Adipocyte (in vitro differentiated cells): ENCODE measurements around the gene DAPL1.
A peak's percentile ranks its signal among the peaks of the same experiment; 100 is the strongest.

Experiments used
- DNase-seq: peaks from one replicate; pipeline ENCODE4 v3.0.0-alpha.2; 2015; ENCODE audit warnings: low read depth
- H3K27me3 ChIP-seq: replicated peaks from 2 replicates; pipeline ENCODE4 v1.7.0; 2013; ENCODE audit warnings: mild to moderate bottlenecking, low read length, moderate library complexity; ENCODE audit not compliant: control insufficient read depth, insufficient read depth
- H3K36me3 ChIP-seq: 2 replicates; pipeline ENCODE4 v1.7.0; 2013; ENCODE audit warnings: low read length, mild to moderate bottlenecking, moderate library complexity; ENCODE audit not compliant: control insufficient read depth, insufficient read depth, severe bottlenecking
- H3K4me1 ChIP-seq: 2 replicates; pipeline ENCODE4 v1.7.0; 2013; ENCODE audit warnings: mild to moderate bottlenecking, low read length, moderate library complexity; ENCODE audit not compliant: control insufficient read depth, insufficient read depth
- H3K4me3 ChIP-seq: 2 replicates; pipeline ENCODE4 v1.7.0; 2013; ENCODE audit warnings: mild to moderate bottlenecking, low read length, moderate library complexity
- H3K9ac ChIP-seq: 2 replicates; pipeline ENCODE4 v1.7.0; 2013; ENCODE audit warnings: mild to moderate bottlenecking, low read length, moderate library complexity
- H3K9me3 ChIP-seq: 2 replicates; pipeline ENCODE4 v1.7.0; 2013; ENCODE audit warnings: mild to moderate bottlenecking, low read length, moderate library complexity; ENCODE audit not compliant: control insufficient read depth

The DAPL1 gene

GRCh38 chr2:158823486-158824237 lies 28.5 kb downstream of the DAPL1 start:
- no peaks in the 10 kb centered on the region for H3K36me3 ChIP-seq
- peaks cover 32% of the 10 kb centered on the region for H3K4me1 ChIP-seq
- peak overlapping the region; percentile 17 for H3K9ac ChIP-seq
- H3K27me3 ChIP-seq = peaks cover 4% of the 10 kb centered on the region
- DNase-seq = no peak
- H3K9me3 ChIP-seq = no peaks in the 10 kb centered on the region
- H3K4me3 ChIP-seq = no peak overlapping the region

- H3K36me3 ChIP-seq = no peaks in the 10 kb centered on the region
- H3K27me3 ChIP-seq = peaks cover 4% of the 10 kb centered on the region
- no peak overlapping the region for H3K4me3 ChIP-seq
- H3K9me3 ChIP-seq = no peaks in the 10 kb centered on the region
- H3K4me1 ChIP-seq = peaks cover 38% of the 10 kb centered on the region
- H3K9ac ChIP-seq = no peak overlapping the region
- DNase-seq = no peak
Measured at GRCh38 chr2:158825021-158825420, 29.9 kb downstream of the DAPL1 start.

- H3K36me3 ChIP-seq = no peaks in the 10 kb centered on the region
- no peak overlapping the region for H3K9ac ChIP-seq
- no peaks in the 10 kb centered on the region for H3K27me3 ChIP-seq
- no peak overlapping the region for H3K4me3 ChIP-seq
- peaks cover 38% of the 10 kb centered on the region for H3K4me1 ChIP-seq
- no peaks in the 10 kb centered on the region for H3K9me3 ChIP-seq
- no peak for DNase-seq
Measured at GRCh38 chr2:158826965-158827364, 31.8 kb downstream of the DAPL1 start.

- Histone ChIP-seq H3K4me3 (peak overlapping the region; percentile 49), H3K36me3 (no peaks in the 10 kb centered on the region), H3K9ac (peak overlapping the region; percentile 55), H3K27me3 (no peaks in the 10 kb centered on the region), H3K4me1 (peaks cover 34% of the 10 kb centered on the region), H3K9me3 (no peaks in the 10 kb centered on the region)
- peak; percentile 83 for DNase-seq
Measured at GRCh38 chr2:158828378-158829164, 33.5 kb downstream of the DAPL1 start.

- H3K4me3 ChIP-seq = peak overlapping the region; percentile 35
- no peaks in the 10 kb centered on the region for H3K36me3 ChIP-seq
- no peaks in the 10 kb centered on the region for H3K27me3 ChIP-seq
- DNase-seq = no peak
- H3K9me3 ChIP-seq = no peaks in the 10 kb centered on the region
- peaks cover 28% of the 10 kb centered on the region for H3K4me1 ChIP-seq
- peak overlapping the region; percentile 55 for H3K9ac ChIP-seq
Measured at GRCh38 chr2:158829167-158829566, 34.0 kb downstream of the DAPL1 start.

- H3K27me3 ChIP-seq = no peaks in the 10 kb centered on the region
- H3K9ac ChIP-seq = no peak overlapping the region
- no peaks in the 10 kb centered on the region for H3K36me3 ChIP-seq
- DNase-seq = no peak
- H3K4me3 ChIP-seq = no peak overlapping the region
- peaks cover 24% of the 10 kb centered on the region for H3K4me1 ChIP-seq
- no peaks in the 10 kb centered on the region for H3K9me3 ChIP-seq
Measured at GRCh38 chr2:158830201-158830600, 35.1 kb downstream of the DAPL1 start.

- H3K9ac ChIP-seq = peak overlapping the region; percentile 14
- DNase-seq = no peak
- H3K27me3 ChIP-seq = no peaks in the 10 kb centered on the region
Measured at GRCh38 chr2:158835431-158835830, 40.3 kb downstream of the DAPL1 start.

GRCh38 chr2:158837645-158838044 lies 42.5 kb downstream of the DAPL1 start:
- H3K4me1 ChIP-seq = peaks cover 31% of the 10 kb centered on the region
- H3K9me3 ChIP-seq = no peaks in the 10 kb centered on the region
- no peak overlapping the region for H3K4me3 ChIP-seq
- H3K9ac ChIP-seq = no peak overlapping the region
- no peaks in the 10 kb centered on the region for H3K27me3 ChIP-seq
- DNase-seq = no peak
- no peaks in the 10 kb centered on the region for H3K36me3 ChIP-seq

More at GRCh38 chr2:158835431-158835830, 40.3 kb downstream of the DAPL1 start:
- H3K36me3 ChIP-seq = no peaks in the 10 kb centered on the region
- H3K4me3 ChIP-seq = no peak overlapping the region
- H3K9me3 ChIP-seq = no peaks in the 10 kb centered on the region
- H3K4me1 ChIP-seq = peaks cover 17% of the 10 kb centered on the region

- no peaks in the 10 kb centered on the region for H3K36me3 ChIP-seq
- H3K9me3 ChIP-seq = no peaks in the 10 kb centered on the region
- H3K9ac ChIP-seq = peak overlapping the region; percentile 76
- no peaks in the 10 kb centered on the region for H3K27me3 ChIP-seq
- DNase-seq = peak; percentile 89
- H3K4me3 ChIP-seq = peak overlapping the region; percentile 50
- H3K4me1 ChIP-seq = peaks cover 39% of the 10 kb centered on the region
Measured at GRCh38 chr2:158841850-158842249, 46.7 kb downstream of the DAPL1 start.

GRCh38 chr2:158845444-158845843 lies 50.3 kb downstream of the DAPL1 start:
- no peak overlapping the region for H3K9ac ChIP-seq
- no peak for DNase-seq
- H3K36me3 ChIP-seq = no peaks in the 10 kb centered on the region
- no peak overlapping the region for H3K4me3 ChIP-seq
- no peaks in the 10 kb centered on the region for H3K9me3 ChIP-seq
- H3K4me1 ChIP-seq = peaks cover 39% of the 10 kb centered on the region
- no peaks in the 10 kb centered on the region for H3K27me3 ChIP-seq

- Histone ChIP-seq H3K4me1 (peaks cover 39% of the 10 kb centered on the region), H3K9ac (peak overlapping the region; percentile 16), H3K4me3 (no peak overlapping the region), H3K36me3 (no peaks in the 10 kb centered on the region), H3K27me3 (no peaks in the 10 kb centered on the region), H3K9me3 (no peaks in the 10 kb centered on the region)
- peak; percentile 43 for DNase-seq
Measured at GRCh38 chr2:158845859-158846258, 50.7 kb downstream of the DAPL1 start.
